ENCODE results near the gene PFKFB1. TPM values are rescaled to one million over a fixed set of nuclear protein-coding genes. Genes with fewer than 3 reads are reported as not detected.

PFKFB1 gene
- total RNA-seq, 1 experiment from 2014 or later, result not detected

DNA sequence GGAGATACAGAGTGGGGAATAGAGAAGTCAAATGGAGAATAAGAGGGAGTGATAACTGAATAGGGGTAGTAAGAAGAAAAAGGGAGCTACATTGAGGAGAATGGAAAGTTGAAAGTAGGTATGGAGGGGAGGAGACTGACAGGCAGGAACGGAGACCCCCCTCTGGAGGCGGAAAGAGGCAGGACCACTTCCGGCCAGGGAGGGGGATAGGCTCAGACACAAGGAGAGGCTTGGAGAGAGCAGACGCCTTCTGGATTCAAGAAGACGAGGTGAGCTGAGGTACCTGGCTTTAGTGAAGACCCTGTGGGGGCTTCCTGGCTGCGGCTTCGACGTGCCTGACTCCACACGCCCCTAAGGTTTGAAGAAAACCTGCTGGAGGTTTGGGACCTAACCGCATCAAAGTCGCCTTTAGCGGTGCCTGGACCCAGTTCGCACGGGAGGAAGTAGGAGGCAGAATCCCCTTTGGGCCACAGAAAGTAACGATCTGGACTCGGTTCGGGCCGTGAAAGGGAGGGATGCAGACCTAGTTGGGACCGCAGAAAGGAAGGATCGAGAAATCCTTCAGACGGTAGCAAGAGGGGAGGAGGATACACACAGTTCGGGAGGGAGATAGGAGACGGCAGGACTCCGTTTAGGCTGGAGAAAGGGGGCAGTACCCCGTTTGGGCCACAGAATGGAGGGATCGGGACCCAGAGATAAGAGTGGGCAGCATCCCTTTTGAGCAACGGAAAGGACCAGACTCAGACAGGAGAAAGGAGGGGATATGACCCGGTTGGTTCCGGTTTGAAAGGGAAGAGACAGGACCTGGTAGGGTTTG is 73.2 kb downstream of the PFKFB1 start, which contains the start of gene TRO:
TRO (plus strand) TSS at position 215 of the 817 bp plus-strand sequence. CDS start 1,423 bp downstream, outside the sequence.
- no peak for TF ChIP-seq EZH2 (IDR thresholded peaks at IDR 0.05; ENCODE audit: borderline replicate concordance, low read depth, low read length, poor library complexity, severe bottlenecking)
- TF ChIP-seq, protein P1, sequence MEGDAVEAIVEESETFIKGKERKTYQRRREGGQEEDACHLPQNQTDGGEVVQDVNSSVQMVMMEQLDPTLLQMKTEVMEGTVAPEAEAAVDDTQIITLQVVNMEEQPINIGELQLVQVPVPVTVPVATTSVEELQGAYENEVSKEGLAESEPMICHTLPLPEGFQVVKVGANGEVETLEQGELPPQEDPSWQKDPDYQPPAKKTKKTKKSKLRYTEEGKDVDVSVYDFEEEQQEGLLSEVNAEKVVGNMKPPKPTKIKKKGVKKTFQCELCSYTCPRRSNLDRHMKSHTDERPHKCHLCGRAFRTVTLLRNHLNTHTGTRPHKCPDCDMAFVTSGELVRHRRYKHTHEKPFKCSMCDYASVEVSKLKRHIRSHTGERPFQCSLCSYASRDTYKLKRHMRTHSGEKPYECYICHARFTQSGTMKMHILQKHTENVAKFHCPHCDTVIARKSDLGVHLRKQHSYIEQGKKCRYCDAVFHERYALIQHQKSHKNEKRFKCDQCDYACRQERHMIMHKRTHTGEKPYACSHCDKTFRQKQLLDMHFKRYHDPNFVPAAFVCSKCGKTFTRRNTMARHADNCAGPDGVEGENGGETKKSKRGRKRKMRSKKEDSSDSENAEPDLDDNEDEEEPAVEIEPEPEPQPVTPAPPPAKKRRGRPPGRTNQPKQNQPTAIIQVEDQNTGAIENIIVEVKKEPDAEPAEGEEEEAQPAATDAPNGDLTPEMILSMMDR (conservative IDR thresholded peaks at IDR 0.05; ENCODE audit: low read depth, low read length), result 0 out of 2 replicates have a peak, but pooled peaks have one; percentile 19
- ChIA-PET POLR2A (ENCODE audit: low non-redundant PET) (no interaction called here), CTCF (interaction anchor here (1.0 kb wide), 1 partner anchor 80 kb away, joined by 3 read pairs; the partner anchor contains the start of gene APEX2)
- H3K9me3 ChIP-seq (ENCODE audit: low read depth, low read length, poor library complexity, severe bottlenecking), result no peaks in the 10 kb centered on the region
- no peaks in the 10 kb centered on the region for H3K36me3 ChIP-seq (ENCODE audit: insufficient read depth, low read length, poor library complexity, severe bottlenecking)
- no peaks in the 10 kb centered on the region for H3K27me3 ChIP-seq (replicated peaks; ENCODE audit: insufficient read depth, low read depth, low read length, poor library complexity)
- intact Hi-C loops (cut with micrococcal nuclease; ENCODE audit: unreplicated experiment), result no loop called here
- DNase-seq (ENCODE audit: low spot score), result peak; percentile 39
- H3K4me1 ChIP-seq (ENCODE audit: insufficient read depth, low read length, poor library complexity, severe bottlenecking), result no peaks in the 10 kb centered on the region
- H3K4me3 ChIP-seq (ENCODE audit: low read depth, low read length, poor library complexity, severe bottlenecking), result peak within 1 kb of the TSS; percentile 71
- H3K27ac ChIP-seq (ENCODE audit: low read depth, low read length, poor library complexity, severe bottlenecking), result peak within 1 kb of the TSS; percentile 30
- BruUV-seq (replicated peaks), result no TSS peak

DNA sequence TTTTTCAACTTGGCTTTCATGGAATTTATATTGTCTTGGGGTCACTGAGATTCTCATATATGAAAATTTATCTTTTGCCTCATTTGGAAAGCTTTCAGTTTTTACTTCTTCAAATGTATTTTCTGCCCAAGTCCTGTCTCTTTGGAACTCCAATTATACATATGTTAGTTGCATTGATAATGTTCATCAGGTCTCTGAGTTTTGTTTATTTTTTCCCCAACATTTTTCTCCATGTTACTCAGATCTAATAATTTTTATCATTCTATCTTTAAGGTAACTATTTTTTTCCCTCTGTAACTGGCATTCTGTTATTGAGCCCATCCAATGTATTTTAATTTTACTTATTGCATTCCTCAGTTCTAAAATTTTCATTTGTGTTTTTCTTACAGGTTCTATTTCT is 84.0 kb downstream of the PFKFB1 start:
- Histone ChIP-seq H3K27ac (ENCODE audit: low read depth, low read length, poor library complexity, severe bottlenecking) (no peak overlapping the region), H3K9me3 (ENCODE audit: low read depth, low read length, poor library complexity, severe bottlenecking) (no peaks in the 10 kb centered on the region), H3K4me3 (ENCODE audit: low read depth, low read length, poor library complexity, severe bottlenecking) (no peak overlapping the region), H3K36me3 (ENCODE audit: insufficient read depth, low read length, poor library complexity, severe bottlenecking) (no peaks in the 10 kb centered on the region), H3K4me1 (ENCODE audit: insufficient read depth, low read length, poor library complexity, severe bottlenecking) (no peaks in the 10 kb centered on the region), H3K27me3 (replicated peaks; ENCODE audit: insufficient read depth, low read depth, low read length, poor library complexity) (no peaks in the 10 kb centered on the region)
- ChIA-PET POLR2A (ENCODE audit: low non-redundant PET) (no interaction called here), CTCF (no interaction called here)
- intact Hi-C loops (cut with micrococcal nuclease; ENCODE audit: unreplicated experiment), result no loop called here
- no peak for DNase-seq (ENCODE audit: low spot score)
- no TSS peak for BruUV-seq (replicated peaks)
- TF ChIP-seq, protein P1 (conservative IDR thresholded peaks at IDR 0.05; ENCODE audit: low read depth, low read length), result no peak
- TF ChIP-seq EZH2 (IDR thresholded peaks at IDR 0.05; ENCODE audit: borderline replicate concordance, low read depth, low read length, poor library complexity, severe bottlenecking), result no peak

- TF ChIP-seq EZH2 (IDR thresholded peaks at IDR 0.05; ENCODE audit: borderline replicate concordance, low read depth, low read length, poor library complexity, severe bottlenecking), result no peak
- TF ChIP-seq, protein P1 (conservative IDR thresholded peaks at IDR 0.05; ENCODE audit: low read depth, low read length), result no peak
- intact Hi-C loops (cut with micrococcal nuclease; ENCODE audit: unreplicated experiment), result loop anchor here (5.0 kb wide), 1 partner anchor 163 kb away; no protein-coding TSS in a partner anchor
- POLR2A ChIA-PET (ENCODE audit: low non-redundant PET), result no interaction called here
- H3K27me3 ChIP-seq (replicated peaks; ENCODE audit: insufficient read depth, low read depth, low read length, poor library complexity), result peaks cover 4% of the 10 kb centered on the region
- BruUV-seq (replicated peaks), result no TSS peak
- no peak overlapping the region for H3K4me3 ChIP-seq (ENCODE audit: low read depth, low read length, poor library complexity, severe bottlenecking)
- CTCF ChIA-PET, result no interaction called here
- DNase-seq (ENCODE audit: low spot score), result no peak
- H3K36me3 ChIP-seq (ENCODE audit: insufficient read depth, low read length, poor library complexity, severe bottlenecking), result no peaks in the 10 kb centered on the region
- H3K4me1 ChIP-seq (ENCODE audit: insufficient read depth, low read length, poor library complexity, severe bottlenecking), result no peaks in the 10 kb centered on the region
- H3K9me3 ChIP-seq (ENCODE audit: low read depth, low read length, poor library complexity, severe bottlenecking), result no peaks in the 10 kb centered on the region
- H3K27ac ChIP-seq (ENCODE audit: low read depth, low read length, poor library complexity, severe bottlenecking), result no peak overlapping the region
Observed at GRCh38 chrX:54894159-54894558, 99.8 kb downstream of the PFKFB1 start.
